B cell (primary cell): Measurements from ENCODE around the gene CAMTA1.

Experiments used
- CTCF ChIP-seq: fragments of 200-600 bp; IDR thresholded peaks from one replicate; pipeline ENCODE4 v1.8.0; 2022; ENCODE audit warnings: antibody characterized with exemption, mild to moderate bottlenecking
- EZH2 ChIP-seq: IDR thresholded peaks from 2 replicates; pipeline ENCODE4 v1.6.1; 2012; ENCODE audit warnings: borderline replicate concordance, low read depth, mild to moderate bottlenecking, moderate library complexity, low read length; ENCODE audit not compliant: insufficient read depth, poor library complexity, severe bottlenecking

DNA sequence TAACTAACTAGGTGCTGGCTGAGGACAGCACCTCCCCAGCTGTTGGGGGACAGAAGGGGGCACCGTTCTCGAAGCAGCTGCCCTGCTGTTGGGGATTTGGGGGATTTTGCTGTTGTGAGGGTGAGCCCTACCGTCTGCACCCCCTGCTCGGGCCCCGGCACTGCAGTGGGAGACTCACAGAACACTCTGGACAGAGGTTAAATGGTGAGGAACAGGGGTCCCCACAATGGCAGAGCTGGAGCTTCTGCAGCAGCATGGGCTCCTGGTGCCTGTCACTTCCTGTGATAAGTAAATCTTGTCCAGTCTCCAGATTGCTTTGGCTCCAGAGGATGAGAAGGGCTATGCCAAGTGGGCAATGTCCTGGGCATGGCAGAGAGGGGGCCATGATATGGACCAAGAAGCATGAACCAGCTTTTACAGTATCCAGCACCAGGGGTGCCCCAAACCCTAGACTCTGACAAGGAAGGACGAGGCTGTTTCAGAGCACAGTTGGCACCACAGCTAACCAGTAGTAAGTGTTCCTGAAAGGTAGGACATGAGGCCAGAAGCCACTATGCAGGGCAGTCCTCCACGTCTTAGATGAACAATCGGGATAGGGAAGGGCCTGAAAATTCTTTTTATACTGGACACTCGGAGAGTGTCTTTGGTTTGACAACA is 620.7 kb downstream of the CAMTA1 start:
- TF ChIP-seq CTCF, result no peak
- TF ChIP-seq EZH2, result no peak
